Uterus (tissue), 4 donors: ENCODE measurements around the gene SYNE1. TPM values are rescaled to one million over a fixed set of nuclear protein-coding genes. Genes with fewer than 3 reads are reported as not detected.

Experiments used
- DNase-seq, 2 donors: peaks; one replicate each; pipeline ENCODE4 v3.0.0-alpha.2; 2019 to 2020
- H3K27ac ChIP-seq, 2 donors: fragments of 200-600 bp; sonication (generic); 1 replicate in 1 of 2; 2 replicates in 1 of 2; pipeline ENCODE4 v1.5.1; 2016 to 2018
- H3K27me3 ChIP-seq, 2 donors: fragments of 200-600 bp; sonication (generic); one replicate each; pipeline ENCODE4 v1.5.1; 2018 to 2019; ENCODE audit warnings: control low read depth in 1 of 2
- H3K36me3 ChIP-seq, 2 donors: fragments of 200-600 bp; sonication (generic); one replicate each; pipeline ENCODE4 v1.5.1; 2019; ENCODE audit warnings: control low read depth in 1 of 2
- H3K4me1 ChIP-seq, 2 donors: fragments of 200-600 bp; sonication (generic); one replicate each; pipeline ENCODE4 v1.5.1; 2018 to 2019; ENCODE audit warnings: control low read depth in 1 of 2
- H3K4me3 ChIP-seq, 2 donors: fragments of 200-600 bp; sonication (generic); 1 replicate in 1 of 2; 2 replicates in 1 of 2; pipeline ENCODE4 v1.5.1; 2018 to 2019; ENCODE audit warnings: mild to moderate bottlenecking in 1 of 2
- H3K9me3 ChIP-seq, 2 donors: fragments of 200-600 bp; sonication (generic); one replicate each; pipeline ENCODE4 v1.5.1; 2019; ENCODE audit warnings: control low read depth in 1 of 2
- POLR2A ChIP-seq, 2 donors: fragments of 450-650 bp; IDR thresholded peaks; one replicate each; pipeline ENCODE4 v1.6.1; 2016; ENCODE audit warnings: antibody characterized with exemption in 2 of 2, mild to moderate bottlenecking in 1 of 2, moderate library complexity in 1 of 2
- intact Hi-C: fragments of 100-400 bp; cut with DNase I; formaldehyde crosslinking; loops from one replicate; pipeline ENCODE4 v1.15.1; 2023; ENCODE audit warnings: low total_unique reads
- total RNA-seq, 4 donors: library from RNA; depleted of rRNA in 3 of 4; stranded (reverse); fragments of >200 nt in 3 of 4; gene quantifications; one replicate each; pipeline versions ENCODE4 v1.1.0 to v1.2.4, GENCODE V29; 2014 to 2023
- TF ChIP-seq, protein P1 (sequence below), 4 experiments: fragments of 200-600 bp in 2 of 4; fragments of 450-650 bp in 2 of 4; sonication (generic) in 2 of 4; IDR thresholded peaks; one replicate each; pipeline ENCODE4 v1.5.1; 2016 to 2019; ENCODE audit warnings: antibody characterized with exemption in 4 of 4, mild to moderate bottlenecking in 2 of 4, moderate library complexity in 1 of 4
- donor health status: DM: yes; HTN: yes; CAD: no.

SYNE1 gene
- total RNA-seq, 4 donors from 2014 or later, result 134 to 339 (median 181) TPM

GRCh38 chr6:152379423-152379822 lies 257.7 kb downstream of the SYNE1 start:
- H3K27ac ChIP-seq, result peak overlapping the region; percentile 94 to 95
- DNase-seq, result no peak
- H3K27me3 ChIP-seq, result no peaks in the 10 kb centered on the region
- TF ChIP-seq, protein P1, sequence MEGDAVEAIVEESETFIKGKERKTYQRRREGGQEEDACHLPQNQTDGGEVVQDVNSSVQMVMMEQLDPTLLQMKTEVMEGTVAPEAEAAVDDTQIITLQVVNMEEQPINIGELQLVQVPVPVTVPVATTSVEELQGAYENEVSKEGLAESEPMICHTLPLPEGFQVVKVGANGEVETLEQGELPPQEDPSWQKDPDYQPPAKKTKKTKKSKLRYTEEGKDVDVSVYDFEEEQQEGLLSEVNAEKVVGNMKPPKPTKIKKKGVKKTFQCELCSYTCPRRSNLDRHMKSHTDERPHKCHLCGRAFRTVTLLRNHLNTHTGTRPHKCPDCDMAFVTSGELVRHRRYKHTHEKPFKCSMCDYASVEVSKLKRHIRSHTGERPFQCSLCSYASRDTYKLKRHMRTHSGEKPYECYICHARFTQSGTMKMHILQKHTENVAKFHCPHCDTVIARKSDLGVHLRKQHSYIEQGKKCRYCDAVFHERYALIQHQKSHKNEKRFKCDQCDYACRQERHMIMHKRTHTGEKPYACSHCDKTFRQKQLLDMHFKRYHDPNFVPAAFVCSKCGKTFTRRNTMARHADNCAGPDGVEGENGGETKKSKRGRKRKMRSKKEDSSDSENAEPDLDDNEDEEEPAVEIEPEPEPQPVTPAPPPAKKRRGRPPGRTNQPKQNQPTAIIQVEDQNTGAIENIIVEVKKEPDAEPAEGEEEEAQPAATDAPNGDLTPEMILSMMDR (IDR thresholded peaks at IDR 0.05), result no peak
- TF ChIP-seq POLR2A (IDR thresholded peaks at IDR 0.05), result no peak
- intact Hi-C loops, result no loop called here
- H3K9me3 ChIP-seq, result no peaks in the 10 kb centered on the region
- peak overlapping the region; percentile 38 to 50 for H3K4me3 ChIP-seq
- H3K4me1 ChIP-seq, result no peaks in the 10 kb centered on the region
- H3K36me3 ChIP-seq, result no peaks in the 10 kb centered on the region

DNA sequence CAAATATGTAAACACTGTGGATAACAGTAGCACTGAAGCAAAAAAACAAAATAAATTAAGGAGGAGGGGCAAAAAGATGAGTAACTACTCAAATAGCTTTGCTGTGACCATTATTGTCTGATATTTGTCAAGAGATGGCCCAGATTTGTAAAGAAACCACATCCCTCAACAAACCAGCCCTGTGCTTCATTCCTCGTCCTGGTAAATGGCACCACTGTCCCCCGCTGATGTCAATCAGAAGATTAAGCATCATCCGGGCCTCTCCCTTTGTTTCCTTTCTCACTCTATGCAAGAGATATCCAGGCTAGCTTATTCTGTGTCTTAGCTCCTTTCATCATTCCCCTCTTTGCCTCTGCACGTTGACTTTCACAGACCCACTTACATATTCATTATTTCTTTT lies 259.0 kb downstream of the SYNE1 start:
- TF ChIP-seq POLR2A (IDR thresholded peaks at IDR 0.05), result no peak
- TF ChIP-seq, protein P1 (IDR thresholded peaks at IDR 0.05), result no peak
- peak overlapping the region; percentile 4 to 50 for H3K4me3 ChIP-seq
- intact Hi-C loops, result no loop called here
- H3K4me1 ChIP-seq, result no peaks in the 10 kb centered on the region
- H3K36me3 ChIP-seq, result no peaks in the 10 kb centered on the region
- no peaks in the 10 kb centered on the region for H3K9me3 ChIP-seq
- peak overlapping the region; percentile 94 to 95 for H3K27ac ChIP-seq
- DNase-seq, result no peak
- no peaks in the 10 kb centered on the region for H3K27me3 ChIP-seq

DNA sequence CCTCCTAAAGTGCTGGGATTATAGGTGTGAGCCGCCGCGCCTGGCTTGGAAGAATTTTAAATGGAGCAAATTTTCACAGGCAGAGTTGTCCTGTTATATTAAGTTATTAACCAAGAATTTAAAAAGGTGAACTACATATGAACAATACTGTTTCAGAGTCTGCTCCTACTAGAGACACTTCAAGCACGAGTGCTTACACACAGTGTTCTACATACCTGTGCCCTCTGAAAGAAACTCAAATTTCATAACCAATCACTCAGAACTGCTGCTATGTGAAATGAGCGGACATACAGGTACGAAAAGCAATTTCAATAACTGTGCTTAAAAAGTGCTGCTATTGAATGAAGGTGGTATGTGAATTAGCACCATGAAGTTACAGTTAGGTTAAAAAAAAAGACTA lies 262.0 kb downstream of the SYNE1 start:
- intact Hi-C loops, result no loop called here
- H3K9me3 ChIP-seq, result no peaks in the 10 kb centered on the region
- no peak overlapping the region for H3K4me3 ChIP-seq
- no peak overlapping the region for H3K27ac ChIP-seq
- DNase-seq, result no peak
- no peaks in the 10 kb centered on the region for H3K36me3 ChIP-seq
- H3K27me3 ChIP-seq, result no peaks in the 10 kb centered on the region
- H3K4me1 ChIP-seq, result no peaks in the 10 kb centered on the region
- no peak for TF ChIP-seq POLR2A (IDR thresholded peaks at IDR 0.05)
- TF ChIP-seq, protein P1 (IDR thresholded peaks at IDR 0.05), result no peak

- Histone ChIP-seq H3K36me3 (no peaks in the 10 kb centered on the region), H3K4me1 (no peaks in the 10 kb centered on the region), H3K4me3 (no peak overlapping the region), H3K27ac (no peak overlapping the region), H3K9me3 (no peaks in the 10 kb centered on the region), H3K27me3 (no peaks in the 10 kb centered on the region)
- intact Hi-C loops, result no loop called here
- TF ChIP-seq, protein P1 (IDR thresholded peaks at IDR 0.05), result no peak
- TF ChIP-seq POLR2A (IDR thresholded peaks at IDR 0.05), result no peak
- no peak for DNase-seq
These were observed 264.2 kb downstream of the SYNE1 start for GRCh38 chr6:152372945-152373344.

GRCh38 chr6:152371775-152372174 lies 265.4 kb downstream of the SYNE1 start:
- H3K27me3 ChIP-seq, result no peaks in the 10 kb centered on the region
- H3K4me1 ChIP-seq, result no peaks in the 10 kb centered on the region
- intact Hi-C loops, result no loop called here
- H3K36me3 ChIP-seq, result no peaks in the 10 kb centered on the region
- TF ChIP-seq, protein P1 (IDR thresholded peaks at IDR 0.05), result no peak
- TF ChIP-seq POLR2A (IDR thresholded peaks at IDR 0.05), result no peak
- no peak for DNase-seq
- H3K9me3 ChIP-seq, result no peaks in the 10 kb centered on the region
- no peak overlapping the region for H3K4me3 ChIP-seq
- H3K27ac ChIP-seq, result no peak overlapping the region
